ENCODE data around the gene ST3GAL4. TPM values are rescaled to one million over a fixed set of nuclear protein-coding genes. Genes with fewer than 3 reads are reported as not detected.

ST3GAL4 gene
- total and polyA plus RNA-seq, 2 of the 8 experiments (the other 6 are each of a cell fraction or from before 2014, with no cell fraction given): 15.6 to 20.0 TPM

- Histone ChIP-seq H3K4me2 (ENCODE audit: insufficient read depth in 1 of 2, low read depth in 2 of 2, low read length in 2 of 2) (no peak overlapping the region), H3K14ac (ENCODE audit: insufficient read length) (no peak overlapping the region), H3K4me1 (replicated peaks in 1 of 4; ENCODE audit: control insufficient read depth in 3 of 4, insufficient read depth in 4 of 4, low read length in 3 of 4) (no peaks in the 10 kb centered on the region; a peak in 3 of 7 replicates), H3K9me3 (ENCODE audit: insufficient read depth in 2 of 2, low read depth in 1 of 2, low read length in 1 of 2) (no peaks in the 10 kb centered on the region), H4K20me1 (replicated peaks in 1 of 2; ENCODE audit: control insufficient read depth in 1 of 2, insufficient read depth in 2 of 2, low read length in 2 of 2) (peaks cover 0 to 3% of the 10 kb centered on the region in 2 experiments), H4K8ac (ENCODE audit: extremely low read depth, insufficient read depth, low read length) (no peak overlapping the region; the same call in 1 of the 2 replicates), H3K18ac (ENCODE audit: extremely low read depth, low read length) (no peak overlapping the region), H2AK5ac (ENCODE audit: low read depth, low read length) (no peak overlapping the region), H2BK15ac (ENCODE audit: low read length) (no peak overlapping the region), H2BK120ac (replicated peaks; ENCODE audit: low read depth, low read length) (no peak overlapping the region), H4K91ac (replicated peaks; ENCODE audit: insufficient read length, low read length) (no peak overlapping the region), H3K27me3 (replicated peaks in 1 of 4; ENCODE audit: control insufficient read depth in 3 of 4, extremely low read depth in 1 of 4, insufficient read depth in 3 of 4, low read length in 3 of 4) (no peaks in the 10 kb centered on the region), H4K5ac (ENCODE audit: insufficient read length, low read depth, low read length) (no peak overlapping the region), H2AFZ (ENCODE audit: low read length) (no peak overlapping the region), H3K4me3 (ENCODE audit: extremely low read depth in 1 of 4, insufficient read depth in 2 of 4, low read depth in 3 of 4, low read length in 4 of 4) (no peak overlapping the region), H2BK20ac (ENCODE audit: low read length) (0 out of 2 replicates have a peak overlapping the region, but pooled peaks have one; percentile 61), H3K9ac (replicated peaks in 1 of 4; ENCODE audit: extremely low read depth in 1 of 4, low read depth in 3 of 4, low read length in 3 of 4) (no peak overlapping the region), H3K56ac (replicated peaks; ENCODE audit: insufficient read length, low read depth, low read length) (no peak overlapping the region), H3K4ac (replicated peaks; ENCODE audit: insufficient read length, low read depth, low read length) (peak overlapping the region; percentile 25), H3K79me1 (ENCODE audit: low read depth, low read length) (0 out of 2 replicates have a peak, but pooled peaks cover 5% of the 10 kb centered on the region), H2BK12ac (ENCODE audit: low read depth, low read length) (peak overlapping the region; percentile 68; the same call in 1 of the 2 replicates), H3K23ac (ENCODE audit: insufficient read length) (no peak overlapping the region), H3K79me2 (ENCODE audit: control insufficient read depth in 1 of 2, insufficient read depth in 2 of 2, low read length in 2 of 2) (peaks cover 0 to 12% of the 10 kb centered on the region in 2 experiments; a peak in 2 of 4 replicates), H2BK5ac (ENCODE audit: low read depth, low read length) (peak overlapping the region; percentile 52; the same call in 1 of the 2 replicates), H3K27ac (ENCODE audit: low read depth, low read length) (no peak overlapping the region), H3K23me2 (ENCODE audit: low read depth, low read length) (no peaks in the 10 kb centered on the region), H3K36me3 (ENCODE audit: control insufficient read depth in 2 of 4, insufficient read depth in 4 of 4, low read length in 3 of 4) (no peaks in the 10 kb centered on the region)
- POLR2A ChIA-PET (ENCODE audit: partially characterized antibody): interaction anchor here (1.1 to 1.3 kb wide), 3 partner anchors 10 to 25 kb away, joined by 3 to 4 read pairs (median 3); partner anchors contain the start of gene ST3GAL4
- CTCF ChIA-PET (ENCODE audit: partially characterized antibody): interaction anchor here (0.9 to 2.1 kb wide), 6 partner anchors 8 to 70 kb away, joined by 3 to 6 read pairs (median 3); no protein-coding TSS in a partner anchor
- 94% methylated on average over 4 of the region's 4 CpGs; no CpG with 5 or more reads in 1 of the 2 experiments for WGBS, 2 experiments (ENCODE audit: extremely low coverage in 1 of 2, insufficient coverage in 1 of 2, insufficient read length in 1 of 2, insufficient replicate concordance in 2 of 2, low coverage in 1 of 2, low lambda C conversion rate in 2 of 2, missing lambda C conversion rate in 1 of 2)
- DNase-seq (ENCODE audit: low read depth in 1 of 2, low spot score in 2 of 2): no peak
- no peak for FAIRE-seq
- no peak for TF ChIP-seq MAX (IDR thresholded peaks at IDR 0.05)
- no peak for TF ChIP-seq EP300 (IDR thresholded peaks at IDR 0.05; ENCODE audit: borderline replicate concordance in 1 of 2, low read depth in 2 of 2, low read length in 2 of 2)
- TF ChIP-seq SIN3A (conservative IDR thresholded peaks at IDR 0.05 in 1 of 2, IDR thresholded peaks at IDR 0.05 in 1 of 2; ENCODE audit: low read depth in 1 of 2, low read length in 2 of 2): no peak
- no peak for TF ChIP-seq BACH1 (IDR thresholded peaks at IDR 0.05; ENCODE audit: low read length)
- TF ChIP-seq BCL11A (IDR thresholded peaks at IDR 0.05; ENCODE audit: low read depth in 2 of 2, low read length in 2 of 2): no peak
- TF ChIP-seq KDM4A (IDR thresholded peaks at IDR 0.05; ENCODE audit: low read depth, low read length, severe bottlenecking): no peak
- TF ChIP-seq SIX5 (IDR thresholded peaks at IDR 0.05; ENCODE audit: low read depth, low read length): no peak
- no peak for TF ChIP-seq NRF1 (IDR thresholded peaks at IDR 0.05; ENCODE audit: low read depth, low read length)
- no peak for TF ChIP-seq CEBPB (IDR thresholded peaks at IDR 0.05; ENCODE audit: low read depth, low read length)
- TF ChIP-seq USF2 (IDR thresholded peaks at IDR 0.05; ENCODE audit: low read length): no peak
- TF ChIP-seq E2F6 (IDR thresholded peaks at IDR 0.05): no peak
These were observed 25.4 kb downstream of the ST3GAL4 start for GRCh38 chr11:126380909-126381308.
